NCI-H748 (cell line): ENCODE data around the gene CASP1.
"Not testable (repeated sequence)": the region's sequence is repeated elsewhere in the genome, so short reads cannot be mapped to it uniquely, and the experiment has no call there.

Experiments used
- DNase-seq: peaks from one replicate; lab custom pipeline; 2025; ENCODE audit not compliant: unreplicated experiment; lab: John Stamatoyannopoulos, UW

The CASP1 gene

GRCh38 chr11:105046898-105047579, 12.1 kb upstream of the CASP1 start:
- DNase-seq: no peak

- DNase-seq: no peak
These were observed 10.8 kb upstream of the CASP1 start for GRCh38 chr11:105045676-105046296.

GRCh38 chr11:105044557-105045524, 9.9 kb upstream of the CASP1 start, which contains the start of gene CARD16:
Gene CARD16, minus strand, starts transcription at chr11:105045335. Its CDS starts 38 bp downstream, at chr11:105045297.
- not testable (repeated sequence) for DNase-seq

GRCh38 chr11:105042178-105042577, 7.2 kb upstream of the CASP1 start:
- DNase-seq: no peak

- no peak for DNase-seq
These were observed 5.8 kb upstream of the CASP1 start for GRCh38 chr11:105040703-105041102.

- not testable (repeated sequence) for DNase-seq
These were observed 556 bp downstream of the CASP1 start for GRCh38 chr11:105034388-105034787.

- no peak for DNase-seq
These were observed 1.2 kb downstream of the CASP1 start for GRCh38 chr11:105033781-105034180.

GRCh38 chr11:105033343-105033742, 1.6 kb downstream of the CASP1 start:
- no peak for DNase-seq

GRCh38 chr11:105032495-105032894, 2.4 kb downstream of the CASP1 start:
- DNase-seq: no peak

- DNase-seq: no peak
These were observed 7.3 kb downstream of the CASP1 start for GRCh38 chr11:105027678-105028077.

- no peak for DNase-seq
These were observed 10.6 kb downstream of the CASP1 start for GRCh38 chr11:105024394-105024793.

GRCh38 chr11:105023003-105023402, 11.9 kb downstream of the CASP1 start, which contains the start of gene CASP5:
Gene CASP5, minus strand, starts transcription at chr11:105023168. Its CDS starts 32 bp downstream, at chr11:105023136.
- DNase-seq: no peak

- no peak for DNase-seq
These were observed 12.4 kb downstream of the CASP1 start for GRCh38 chr11:105022527-105022926.

GRCh38 chr11:105007463-105007862, 27.5 kb downstream of the CASP1 start:
- no peak for DNase-seq

- no peak for DNase-seq
These were observed 29.5 kb downstream of the CASP1 start for GRCh38 chr11:105005451-105005845.

- no peak for DNase-seq
These were observed 30.9 kb downstream of the CASP1 start for GRCh38 chr11:105004021-105004420.

GRCh38 chr11:105003151-105003550, 31.8 kb downstream of the CASP1 start:
- DNase-seq: no peak

GRCh38 chr11:105000797-105001196, 34.1 kb downstream of the CASP1 start:
- DNase-seq: no peak

GRCh38 chr11:105000167-105000566, 34.8 kb downstream of the CASP1 start:
- peak; percentile 6 for DNase-seq

- DNase-seq: no peak
These were observed 35.2 kb downstream of the CASP1 start for GRCh38 chr11:104999721-105000120.

- peak; percentile 48 for DNase-seq
These were observed 37.7 kb downstream of the CASP1 start for GRCh38 chr11:104997288-104997687.
